Measurements from ENCODE around the gene FSTL5.

The FSTL5 gene

GRCh38 chr4:161428180-161428965, 735.4 kb downstream of the FSTL5 start:
- Histone ChIP-seq H4K20me1 (ENCODE audit: control insufficient read depth, insufficient read depth, low read depth, low read length) (no peaks in the 10 kb centered on the region), H3K36me3 (ENCODE audit: control insufficient read depth, low read length) (no peaks in the 10 kb centered on the region), H3K4me2 (ENCODE audit: low read length) (no peak overlapping the region), H3K4me1 (ENCODE audit: control insufficient read depth, low read length) (no peaks in the 10 kb centered on the region), H3K9me2 (replicated peaks; ENCODE audit: control insufficient read depth, low read length) (no peaks in the 10 kb centered on the region), H3K27me3 (ENCODE audit: control insufficient read depth, low read length) (no peaks in the 10 kb centered on the region), H3F3A (ENCODE audit: control insufficient read depth, insufficient read depth) (no peaks in the 10 kb centered on the region), H3K9me3 (ENCODE audit: control insufficient read depth, insufficient read depth, low read length) (no peaks in the 10 kb centered on the region), H3K79me2 (ENCODE audit: control insufficient read depth, low read length) (no peaks in the 10 kb centered on the region), H3K4me3 (ENCODE audit: low read length) (no peak overlapping the region), H3K27ac (ENCODE audit: low read depth, low read length) (no peak overlapping the region)
- TF ChIP-seq EZH2phosphoT487 (IDR thresholded peaks at IDR 0.05; ENCODE audit: borderline replicate concordance, low read length): no peak
- no peak for TF ChIP-seq CTCF (IDR thresholded peaks at IDR 0.05; ENCODE audit: low read depth, low read length, poor library complexity, severe bottlenecking)

GRCh38 chr4:161419822-161420221, 744.0 kb downstream of the FSTL5 start:
- H3K27me3 ChIP-seq (ENCODE audit: control insufficient read depth, low read length): no peaks in the 10 kb centered on the region
- no peaks in the 10 kb centered on the region for H3K4me1 ChIP-seq (ENCODE audit: control insufficient read depth, low read length)
- H3K4me2 ChIP-seq (ENCODE audit: low read length): no peak overlapping the region
- H3K79me2 ChIP-seq (ENCODE audit: control insufficient read depth, low read length): no peaks in the 10 kb centered on the region
- no peaks in the 10 kb centered on the region for H3F3A ChIP-seq (ENCODE audit: control insufficient read depth, insufficient read depth)
- H3K4me3 ChIP-seq (ENCODE audit: low read length): no peak overlapping the region
- H4K20me1 ChIP-seq (ENCODE audit: control insufficient read depth, insufficient read depth, low read depth, low read length): no peaks in the 10 kb centered on the region
- no peaks in the 10 kb centered on the region for H3K36me3 ChIP-seq (ENCODE audit: control insufficient read depth, low read length)
- H3K27ac ChIP-seq (ENCODE audit: low read depth, low read length): no peak overlapping the region
- no peaks in the 10 kb centered on the region for H3K9me2 ChIP-seq (replicated peaks; ENCODE audit: control insufficient read depth, low read length)
- TF ChIP-seq EZH2phosphoT487 (IDR thresholded peaks at IDR 0.05; ENCODE audit: borderline replicate concordance, low read length) (no peak), CTCF (IDR thresholded peaks at IDR 0.05; ENCODE audit: low read depth, low read length, poor library complexity, severe bottlenecking) (no peak)
- H3K9me3 ChIP-seq (ENCODE audit: control insufficient read depth, insufficient read depth, low read length): no peaks in the 10 kb centered on the region

- TF ChIP-seq CTCF (IDR thresholded peaks at IDR 0.05; ENCODE audit: low read depth, low read length, poor library complexity, severe bottlenecking): no peak
- no peak for TF ChIP-seq EZH2phosphoT487 (IDR thresholded peaks at IDR 0.05; ENCODE audit: borderline replicate concordance, low read length)
- H3K9me3 ChIP-seq (ENCODE audit: control insufficient read depth, insufficient read depth, low read length): no peaks in the 10 kb centered on the region
These were observed 751.9 kb downstream of the FSTL5 start for GRCh38 chr4:161411901-161412300.

More at GRCh38 chr4:161411901-161412300, 751.9 kb downstream of the FSTL5 start:
- Histone ChIP-seq H3F3A (ENCODE audit: control insufficient read depth, insufficient read depth) (no peaks in the 10 kb centered on the region), H3K4me2 (ENCODE audit: low read length) (no peak overlapping the region), H3K4me3 (ENCODE audit: low read length) (no peak overlapping the region), H3K4me1 (ENCODE audit: control insufficient read depth, low read length) (no peaks in the 10 kb centered on the region), H4K20me1 (ENCODE audit: control insufficient read depth, insufficient read depth, low read depth, low read length) (no peaks in the 10 kb centered on the region), H3K79me2 (ENCODE audit: control insufficient read depth, low read length) (no peaks in the 10 kb centered on the region), H3K27me3 (ENCODE audit: control insufficient read depth, low read length) (no peaks in the 10 kb centered on the region), H3K9me2 (replicated peaks; ENCODE audit: control insufficient read depth, low read length) (no peaks in the 10 kb centered on the region), H3K27ac (ENCODE audit: low read depth, low read length) (no peak overlapping the region), H3K36me3 (ENCODE audit: control insufficient read depth, low read length) (no peaks in the 10 kb centered on the region)

Data from DOHH2 (cell line).